ENCODE data around the gene PYM1. TPM values are rescaled to one million over a fixed set of nuclear protein-coding genes. Genes with fewer than 3 reads are reported as not detected.

Gene PYM1
- polyA plus RNA-seq, 1 of the 3 experiments (the other 2 are of a cell fraction): 36.3 TPM

DNA sequence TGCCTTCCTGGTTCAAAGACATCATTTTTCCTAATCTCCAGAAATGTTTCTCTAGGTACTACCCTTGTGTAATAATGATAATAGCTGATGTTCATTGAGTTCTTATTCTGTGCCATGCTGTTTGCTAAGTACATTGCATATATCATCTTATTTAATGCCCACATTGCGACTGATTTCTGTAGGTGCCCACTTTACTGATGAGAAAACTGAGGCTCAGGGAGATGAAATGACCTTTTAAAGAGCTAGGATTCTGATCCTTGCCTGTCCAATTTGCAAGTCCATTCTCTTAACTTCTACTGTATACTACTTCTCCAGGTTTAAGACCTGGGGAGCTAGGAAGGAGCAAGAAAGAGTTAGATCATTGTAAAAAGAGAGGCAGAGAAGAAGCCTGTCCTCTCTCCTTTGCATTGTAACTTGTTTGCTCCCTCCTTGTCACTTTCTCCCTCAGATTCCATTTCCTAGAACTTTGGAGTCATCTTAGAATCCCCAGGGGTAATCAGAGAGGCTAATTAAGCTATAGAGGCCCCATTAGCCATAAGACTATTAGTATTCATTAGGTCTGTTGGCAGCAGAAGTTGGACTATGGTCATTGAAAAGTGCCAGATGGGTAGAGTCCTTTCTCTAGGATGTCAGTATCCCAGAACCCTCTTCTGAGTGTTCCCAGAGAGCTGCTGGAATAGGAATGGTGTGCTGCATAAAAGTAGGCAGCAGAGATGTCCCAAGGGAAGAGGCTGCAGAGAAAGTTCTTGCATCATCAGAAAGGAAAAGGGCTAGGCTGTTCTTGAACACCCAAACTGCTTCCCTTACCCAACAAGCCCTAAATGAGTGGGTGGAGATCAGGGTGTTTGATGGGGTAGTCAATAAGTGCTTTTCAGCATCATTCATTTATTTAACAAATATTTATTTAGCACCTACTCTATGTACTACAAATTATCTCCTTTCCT, 6.4 kb upstream of the PYM1 start:
- Histone ChIP-seq H3K4me1 (ENCODE audit: control insufficient read depth in 1 of 2, insufficient read depth in 2 of 2, low read depth in 1 of 2, low read length in 1 of 2) (peaks cover 19 to 23% of the 10 kb centered on the region in 2 experiments; a peak in 3 of 4 replicates), H3K9ac (no peak overlapping the region), H3K27me3 (ENCODE audit: insufficient read depth) (no peaks in the 10 kb centered on the region), H3K79me2 (ENCODE audit: insufficient read depth) (peaks cover 34% of the 10 kb centered on the region), H3K27ac (ENCODE audit: low read depth in 2 of 2, low read length in 1 of 2) (0 out of 4 replicates have a peak overlapping the region, but pooled peaks of 1 of the 2 experiments have one; percentile 69), H4K20me1 (ENCODE audit: insufficient read depth) (no peaks in the 10 kb centered on the region), H3K9me3 (no peaks in the 10 kb centered on the region), H3K36me3 (replicated peaks in 1 of 2; ENCODE audit: control insufficient read depth in 1 of 2, insufficient read depth in 2 of 2, low read length in 1 of 2) (peaks cover 0 to 12% of the 10 kb centered on the region in 2 experiments), H3F3A (replicated peaks; ENCODE audit: insufficient read depth) (peaks cover 10% of the 10 kb centered on the region), H2AFZ (ENCODE audit: low read depth) (no peak overlapping the region), H3K9me2 (no peaks in the 10 kb centered on the region), H3K4me3 (ENCODE audit: low read depth in 2 of 2, low read length in 1 of 2) (peak overlapping the region in 1 of 2 experiments; percentile 20; a peak in 2 of 4 replicates), H3K4me2 (peak overlapping the region; percentile 90)
- 96% methylated on average over 1 of the region's 1 CpG for WGBS (ENCODE audit: low lambda C conversion rate)
- TF ChIP-seq SMC3 (IDR thresholded peaks at IDR 0.05; ENCODE audit: low read depth, low read length) (no peak), NRF1 (IDR thresholded peaks at IDR 0.05; ENCODE audit: low read depth, low read length) (no peak), FOSL2 (IDR thresholded peaks at IDR 0.05; ENCODE audit: borderline replicate concordance, low read depth) (no peak), YY1 (IDR thresholded peaks at IDR 0.05; ENCODE audit: low read depth) (no peak), GABPA (IDR thresholded peaks at IDR 0.05; ENCODE audit: low read depth) (no peak), NFIC (IDR thresholded peaks at IDR 0.05; ENCODE audit: borderline replicate concordance) (no peak), FOXJ3 (CRISPR knock-in tag; IDR thresholded peaks at IDR 0.05) (no peak), ELF1 (IDR thresholded peaks at IDR 0.05) (no peak), GATA2 (CRISPR knock-in tag; IDR thresholded peaks at IDR 0.05) (no peak), MXI1 (IDR thresholded peaks at IDR 0.05; ENCODE audit: low read depth, low read length) (no peak)
- TF ChIP-seq, protein P1, sequence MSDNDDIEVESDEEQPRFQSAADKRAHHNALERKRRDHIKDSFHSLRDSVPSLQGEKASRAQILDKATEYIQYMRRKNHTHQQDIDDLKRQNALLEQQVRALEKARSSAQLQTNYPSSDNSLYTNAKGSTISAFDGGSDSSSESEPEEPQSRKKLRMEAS (IDR thresholded peaks at IDR 0.05; ENCODE audit: low read depth): no peak
- TF ChIP-seq, protein P2, sequence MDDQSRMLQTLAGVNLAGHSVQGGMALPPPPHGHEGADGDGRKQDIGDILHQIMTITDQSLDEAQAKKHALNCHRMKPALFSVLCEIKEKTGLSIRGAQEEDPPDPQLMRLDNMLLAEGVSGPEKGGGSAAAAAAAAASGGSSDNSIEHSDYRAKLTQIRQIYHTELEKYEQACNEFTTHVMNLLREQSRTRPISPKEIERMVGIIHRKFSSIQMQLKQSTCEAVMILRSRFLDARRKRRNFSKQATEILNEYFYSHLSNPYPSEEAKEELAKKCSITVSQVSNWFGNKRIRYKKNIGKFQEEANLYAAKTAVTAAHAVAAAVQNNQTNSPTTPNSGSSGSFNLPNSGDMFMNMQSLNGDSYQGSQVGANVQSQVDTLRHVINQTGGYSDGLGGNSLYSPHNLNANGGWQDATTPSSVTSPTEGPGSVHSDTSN (IDR thresholded peaks at IDR 0.05): no peak
- TF ChIP-seq, protein P3, sequence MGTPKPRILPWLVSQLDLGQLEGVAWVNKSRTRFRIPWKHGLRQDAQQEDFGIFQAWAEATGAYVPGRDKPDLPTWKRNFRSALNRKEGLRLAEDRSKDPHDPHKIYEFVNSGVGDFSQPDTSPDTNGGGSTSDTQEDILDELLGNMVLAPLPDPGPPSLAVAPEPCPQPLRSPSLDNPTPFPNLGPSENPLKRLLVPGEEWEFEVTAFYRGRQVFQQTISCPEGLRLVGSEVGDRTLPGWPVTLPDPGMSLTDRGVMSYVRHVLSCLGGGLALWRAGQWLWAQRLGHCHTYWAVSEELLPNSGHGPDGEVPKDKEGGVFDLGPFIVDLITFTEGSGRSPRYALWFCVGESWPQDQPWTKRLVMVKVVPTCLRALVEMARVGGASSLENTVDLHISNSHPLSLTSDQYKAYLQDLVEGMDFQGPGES (IDR thresholded peaks at IDR 0.05; ENCODE audit: low read depth, low read length): no peak
- TF ChIP-seq, protein P4, sequence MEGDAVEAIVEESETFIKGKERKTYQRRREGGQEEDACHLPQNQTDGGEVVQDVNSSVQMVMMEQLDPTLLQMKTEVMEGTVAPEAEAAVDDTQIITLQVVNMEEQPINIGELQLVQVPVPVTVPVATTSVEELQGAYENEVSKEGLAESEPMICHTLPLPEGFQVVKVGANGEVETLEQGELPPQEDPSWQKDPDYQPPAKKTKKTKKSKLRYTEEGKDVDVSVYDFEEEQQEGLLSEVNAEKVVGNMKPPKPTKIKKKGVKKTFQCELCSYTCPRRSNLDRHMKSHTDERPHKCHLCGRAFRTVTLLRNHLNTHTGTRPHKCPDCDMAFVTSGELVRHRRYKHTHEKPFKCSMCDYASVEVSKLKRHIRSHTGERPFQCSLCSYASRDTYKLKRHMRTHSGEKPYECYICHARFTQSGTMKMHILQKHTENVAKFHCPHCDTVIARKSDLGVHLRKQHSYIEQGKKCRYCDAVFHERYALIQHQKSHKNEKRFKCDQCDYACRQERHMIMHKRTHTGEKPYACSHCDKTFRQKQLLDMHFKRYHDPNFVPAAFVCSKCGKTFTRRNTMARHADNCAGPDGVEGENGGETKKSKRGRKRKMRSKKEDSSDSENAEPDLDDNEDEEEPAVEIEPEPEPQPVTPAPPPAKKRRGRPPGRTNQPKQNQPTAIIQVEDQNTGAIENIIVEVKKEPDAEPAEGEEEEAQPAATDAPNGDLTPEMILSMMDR (IDR thresholded peaks at IDR 0.05): no peak
- no peak for DNase-seq
- ChIA-PET CTCF (interaction anchor here (0.7 to 10.8 kb wide), 8 partner anchors 7 to 196 kb away, joined by 3 to 96 read pairs (median 6); partner anchors contain the start of genes PYM1 and RAB5B), POLR2A (no interaction called here)
